HG02885 (cell line): ENCODE measurements around the gene MRTO4.
"Not testable (repeated sequence)": the region's sequence is repeated elsewhere in the genome, so short reads cannot be mapped to it uniquely, and the experiment has no call there.

Source experiments
- ATAC-seq: cut with Tn5 transposase; IDR thresholded peaks from one replicate; pipeline ENCODE4 v1.9.1; 2021; ENCODE audit warnings: mild to moderate bottlenecking; ENCODE audit not compliant: unreplicated experiment, poor library complexity

Gene MRTO4

GRCh38 chr1:19269427-19270342, 18.1 kb downstream of the MRTO4 start:
- ATAC-seq: not testable (repeated sequence)

- not testable (repeated sequence) for ATAC-seq
These were observed 18.7 kb downstream of the MRTO4 start for GRCh38 chr1:19270343-19270730.

- ATAC-seq: no peak
These were observed 20.5 kb downstream of the MRTO4 start for GRCh38 chr1:19272064-19272463.

- ATAC-seq: no peak
These were observed 21.7 kb downstream of the MRTO4 start for GRCh38 chr1:19273106-19273843.

- ATAC-seq: not testable (repeated sequence)
These were observed 22.4 kb downstream of the MRTO4 start for GRCh38 chr1:19273844-19274531.

- ATAC-seq: no peak
These were observed 23.0 kb downstream of the MRTO4 start for GRCh38 chr1:19274636-19275035.

GRCh38 chr1:19283891-19284290, 32.3 kb downstream of the MRTO4 start:
- ATAC-seq: no peak

- ATAC-seq: no peak
These were observed 33.3 kb downstream of the MRTO4 start for GRCh38 chr1:19284881-19285280.

GRCh38 chr1:19285366-19285765, 33.8 kb downstream of the MRTO4 start:
- not testable (repeated sequence) for ATAC-seq

GRCh38 chr1:19285807-19286206, 34.2 kb downstream of the MRTO4 start:
- ATAC-seq: not testable (repeated sequence)

- no peak for ATAC-seq
These were observed 36.0 kb downstream of the MRTO4 start for GRCh38 chr1:19287436-19288185.

- ATAC-seq: not testable (repeated sequence)
These were observed 37.0 kb downstream of the MRTO4 start, which contains the start of gene AKR7A3 for GRCh38 chr1:19288324-19289241. Gene AKR7A3 (minus strand): TSS chr1:19288770. CDS start chr1:19288709, 61 bp downstream.

- no peak for ATAC-seq
These were observed 37.6 kb downstream of the MRTO4 start for GRCh38 chr1:19289244-19289643.

GRCh38 chr1:19294638-19295037, 43.0 kb downstream of the MRTO4 start:
- no peak for ATAC-seq

- no peak for ATAC-seq
These were observed 48.6 kb downstream of the MRTO4 start for GRCh38 chr1:19300211-19300610.

- ATAC-seq: not testable (repeated sequence)
These were observed 52.5 kb downstream of the MRTO4 start for GRCh38 chr1:19304081-19304480.

- ATAC-seq: no peak
These were observed 54.3 kb downstream of the MRTO4 start for GRCh38 chr1:19305880-19306279.

- ATAC-seq: no peak
These were observed 55.3 kb downstream of the MRTO4 start for GRCh38 chr1:19306941-19307340.
